K562 (cell line): ENCODE measurements around the gene OR51E2. TPM values are rescaled to one million over a fixed set of nuclear protein-coding genes. Genes with fewer than 3 reads are reported as not detected.

Experiments
- ATAC-seq: fragments of 200-7000 bp; cut with Tn5 transposase; 3 replicates; pipeline ENCODE4 v1.9.1; 2020; ENCODE audit warnings: moderate library complexity
- BruUV-seq: library from RNA; stranded (reverse); fragments of 400-500 nt; replicated peaks from 2 replicates; lab custom pipeline; 2021; lab: Mats Ljungman, UMichigan
- CTCF ChIA-PET: fragments of 300-600 bp; formaldehyde crosslinking; extraction: SDS; loops from one replicate; lab custom pipeline; 2021; ENCODE audit warnings: low intra/inter-chr PET ratio; lab: Yijun Ruan, JAX
- POLR2A ChIA-PET: fragments of 300-600, 350-650 bp; sonication (Branson Sonifier 250); formaldehyde crosslinking; extraction: SDS; loops from one replicate; lab custom pipeline; 2021; ENCODE audit warnings: antibody characterized with exemption, inconsistent platforms; lab: Yijun Ruan, JAX
- DNase-seq, 4 experiments: peaks; one replicate each; pipeline versions ENCODE4 v3.0.0 to v3.0.0-alpha.2; 2011 to 2018; ENCODE audit warnings: low spot score in 3 of 4, mixed read lengths in 3 of 4; ENCODE audit errors: extremely low read depth in 1 of 4
- FAIRE-seq: peaks from 2 replicates; lab custom pipeline; 2011; peaks lifted over from hg19 to GRCh38; lab: Jason Lieb, UNC
- H2AFZ ChIP-seq: 2 replicates; pipeline ENCODE4 v1.6.0; 2011; ENCODE audit warnings: low read depth, low read length, control low read depth, inconsistent platforms
- H3K27ac ChIP-seq: fragments of 200-600 bp; 3 replicates; pipeline ENCODE4 v1.8.0; 2011; ENCODE audit warnings: low read depth, mild to moderate bottlenecking, control low read depth, inconsistent platforms, low read length, moderate library complexity, mixed read lengths; ENCODE audit errors: extremely low read depth
- H3K27me3 ChIP-seq, 2 experiments: fragments of 300-600 bp in 1 of 2; 2 replicates in 1 of 2; 3 replicates in 1 of 2; pipeline versions ENCODE4 v1.6.0 to v1.8.0; 2011; ENCODE audit warnings: inconsistent platforms in 2 of 2, low read length in 2 of 2, mild to moderate bottlenecking in 1 of 2, mixed read lengths in 1 of 2, moderate library complexity in 1 of 2; ENCODE audit not compliant: control insufficient read depth in 2 of 2, insufficient read depth in 2 of 2
- H3K36me3 ChIP-seq: fragments of 300-600 bp; 3 replicates; pipeline ENCODE4 v1.8.0; 2011; ENCODE audit warnings: mild to moderate bottlenecking, low read length, inconsistent platforms; ENCODE audit not compliant: control insufficient read depth, insufficient read depth
- H3K4me1 ChIP-seq, 2 experiments: fragments of 200-600 bp in 1 of 2; replicated peaks in 1 of 2; 2 replicates in 1 of 2; 3 replicates in 1 of 2; pipeline versions ENCODE4 v1.5.1 to v1.8.0; 2011; ENCODE audit warnings: inconsistent platforms in 2 of 2, low read length in 2 of 2, mild to moderate bottlenecking in 1 of 2, mixed read lengths in 1 of 2, moderate library complexity in 1 of 2; ENCODE audit not compliant: control insufficient read depth in 2 of 2, insufficient read depth in 2 of 2
- H3K4me2 ChIP-seq: 2 replicates; pipeline ENCODE4 v1.6.1; 2011; ENCODE audit warnings: low read length, control low read depth, inconsistent platforms, mixed read lengths; ENCODE audit not compliant: insufficient read depth
- H3K4me3 ChIP-seq: fragments of 200-600 bp; sonication (generic), shearing (Covaris generic); 2 replicates; pipeline ENCODE4 v1.5.1; 2016; ENCODE audit warnings: control low read depth, inconsistent platforms
- H3K79me2 ChIP-seq: fragments of 200-600 bp; 3 replicates; pipeline ENCODE4 v1.8.0; 2011; ENCODE audit warnings: low read length, inconsistent platforms; ENCODE audit not compliant: control insufficient read depth, insufficient read depth
- H3K9ac ChIP-seq, 2 experiments: 2 replicates each; pipeline versions ENCODE4 v1.6.0 to v1.6.1; 2011; ENCODE audit warnings: low read depth in 2 of 2, low read length in 2 of 2, control low read depth in 1 of 2, inconsistent platforms in 1 of 2, mild to moderate bottlenecking in 1 of 2, mixed read lengths in 1 of 2; ENCODE audit not compliant: insufficient read depth in 1 of 2
- H3K9me1 ChIP-seq: one replicate; pipeline ENCODE4 v1.6.0; 2011; ENCODE audit warnings: inconsistent platforms, mild to moderate bottlenecking, low read length, moderate library complexity; ENCODE audit not compliant: control insufficient read depth, insufficient read depth
- H3K9me3 ChIP-seq: replicated peaks from 2 replicates; pipeline ENCODE4 v1.5.1; 2011; ENCODE audit warnings: low read depth, low read length, inconsistent platforms; ENCODE audit not compliant: control insufficient read depth, insufficient read depth
- H4K20me1 ChIP-seq: replicated peaks from 2 replicates; pipeline ENCODE4 v1.6.1; 2011; ENCODE audit warnings: low read length, inconsistent platforms, mixed read lengths; ENCODE audit not compliant: control insufficient read depth, insufficient read depth
- BMI1 ChIP-seq: fragments of 150-350 bp; IDR thresholded peaks from 2 replicates; pipeline ENCODE4 v1.6.1; 2014; ENCODE audit warnings: low read length
- CAMTA2 ChIP-seq: fragments of 250-450 bp; sonication (Bioruptor Pico); conservative IDR thresholded peaks from 2 replicates; pipeline ENCODE4 v1.5.1; 2022
- NFIC ChIP-seq: fragments of 450-650 bp; IDR thresholded peaks from 2 replicates; pipeline ENCODE4 v1.6.1; 2017; ENCODE audit warnings: mild to moderate bottlenecking, inconsistent platforms
- NFIX ChIP-seq: fragments of 250-450 bp; sonication (Bioruptor Pico); IDR thresholded peaks from 2 replicates; pipeline ENCODE4 v1.4.0; 2020; ENCODE audit warnings: low read depth, mild to moderate bottlenecking, moderate library complexity
- PATZ1 ChIP-seq: fragments of 250-450 bp; sonication (Bioruptor Pico); IDR thresholded peaks from 2 replicates; pipeline ENCODE4 v1.5.0; 2020; ENCODE audit warnings: mild to moderate bottlenecking, borderline replicate concordance
- SRSF9 ChIP-seq: fragments of 200-400 bp; formaldehyde crosslinking; IDR thresholded peaks from 2 replicates; pipeline ENCODE4 v1.6.1; 2017; ENCODE audit warnings: low read depth, low read length, borderline replicate concordance
- ZFP30 ChIP-seq: fragments of 250-450 bp; sonication (Bioruptor Pico); IDR thresholded peaks from 2 replicates; pipeline ENCODE4 v1.8.0; 2022; ENCODE audit warnings: moderate library complexity, mild to moderate bottlenecking, inconsistent platforms, borderline replicate concordance
- ZNF274 ChIP-seq: IDR thresholded peaks from 2 replicates; pipeline ENCODE4 v1.6.1; 2011; ENCODE audit warnings: low read depth, mild to moderate bottlenecking, low read length, moderate library complexity, borderline replicate concordance
- ZNF311 ChIP-seq: fragments of 250-450 bp; sonication (Bioruptor Pico); IDR thresholded peaks from 2 replicates; pipeline ENCODE4 v1.4.0; 2020; ENCODE audit warnings: mild to moderate bottlenecking, moderate library complexity
- ZNF41 ChIP-seq: fragments of 250-450 bp; sonication (Bioruptor Pico); conservative IDR thresholded peaks from 2 replicates; pipeline ENCODE4 v1.4.0; 2020; ENCODE audit warnings: mild to moderate bottlenecking
- ZNF77 ChIP-seq: fragments of 250-450 bp; sonication (Bioruptor Pico); IDR thresholded peaks from 2 replicates; pipeline ENCODE4 v1.5.0; 2020
- WGBS: fragments of 100-300 bp; shearing (Covaris generic); methylation state at CpG from one replicate; pipeline ENCODE4 v1.1.6; 2016; ENCODE audit warnings: low coverage, mixed read lengths; ENCODE audit not compliant: insufficient coverage; ENCODE audit errors: missing lambda C conversion rate; 5-methylcytosine and 5-hydroxymethylcytosine counted together
- in situ Hi-C: fragments of 300-500 bp; cut with MboI; formaldehyde crosslinking; loops from 4 replicates; pipeline ENCODE4 v1.15.0; 2018; ENCODE audit warnings: inconsistent platforms, mixed read lengths
- intact Hi-C: fragments of 100-400 bp; cut with micrococcal nuclease; formaldehyde crosslinking; loops from 2 replicates; pipeline ENCODE4 v1.14.2; 2022
- polyA plus RNA-seq, 8 experiments: library from polyadenylated mRNA; depleted of rRNA in 4 of 8; stranded (reverse) in 5 of 8; unstranded in 3 of 8; fragments of >200 nt; fragmentation: Nextera tagmentation in 2 of 8; fragmentation: Illumina TruSeq in 1 of 8; extraction: Ambion mirVana in 2 of 8; extraction: Trizol in 1 of 8; gene quantifications; 2 replicates each; pipeline versions ENCODE4 v1.2.1 to v1.2.3, GENCODE V29; 2011 to 2014; ENCODE audit warnings: inconsistent platforms in 1 of 8, missing spikeins in 1 of 8
- total RNA-seq, 7 experiments: library from RNA; depleted of rRNA in 6 of 7; stranded (reverse); fragments of >200 nt in 6 of 7; fragmentation: Illumina TruSeq in 2 of 7; extraction: Trizol in 2 of 7; gene quantifications; 2 replicates each; pipeline versions ENCODE4 v1.2.1 to v1.2.3, GENCODE V29; 2011 to 2021; ENCODE audit warnings: low replicate concordance in 1 of 7
- TF ChIP-seq, protein P1 (sequence below): fragments of 250-450 bp; sonication (Bioruptor Pico); IDR thresholded peaks from 2 replicates; pipeline ENCODE4 v1.8.0; 2021; ENCODE audit warnings: mild to moderate bottlenecking, moderate library complexity

The OR51E2 gene
- total and polyA plus RNA-seq, 9 of the 15 experiments (the other 6 are each of a cell fraction or from before 2014, with no cell fraction given), result not detected

- FAIRE-seq (no peak), DNase-seq (no peak), ATAC-seq (no peak)
- no peak overlapping the region for H3K4me2 ChIP-seq
- no peaks in the 10 kb centered on the region for H4K20me1 ChIP-seq
- in situ Hi-C loops, result no loop called here
- no peak overlapping the region for H2AFZ ChIP-seq
- no peaks in the 10 kb centered on the region for H3K9me3 ChIP-seq
- intact Hi-C loops, result no loop called here
- 0% methylated on average over 3 of the region's 3 CpGs for WGBS
- H3K27ac ChIP-seq, result no peak overlapping the region
- no TSS peak for BruUV-seq
- TF ChIP-seq BMI1 (no peak), NFIX (CRISPR knock-in tag) (peak; percentile 57; the same call in 1 of the 2 replicates), NFIC (peak; percentile 85)
- H3K27me3 ChIP-seq, result peaks cover 11 to 16% of the 10 kb centered on the region in 2 experiments; a peak in 4 of 5 replicates
- H3K36me3 ChIP-seq, result no peaks in the 10 kb centered on the region
- H3K4me3 ChIP-seq, result no peak overlapping the region
- no peaks in the 10 kb centered on the region for H3K9me1 ChIP-seq
- no peaks in the 10 kb centered on the region for H3K4me1 ChIP-seq
- no peak overlapping the region for H3K9ac ChIP-seq
- CTCF ChIA-PET, result no interaction called here
- POLR2A ChIA-PET, result no interaction called here
- no peaks in the 10 kb centered on the region for H3K79me2 ChIP-seq
Measured at GRCh38 chr11:4680341-4680740, 17.3 kb downstream of the OR51E2 start.

- in situ Hi-C loops, result no loop called here
- intact Hi-C loops, result no loop called here
- ATAC-seq, result no peak
- H3K9me1 ChIP-seq, result no peaks in the 10 kb centered on the region
- H3K36me3 ChIP-seq, result no peaks in the 10 kb centered on the region
- ChIA-PET CTCF (no interaction called here), POLR2A (no interaction called here)
- H3K9ac ChIP-seq, result no peak overlapping the region
- no peaks in the 10 kb centered on the region for H4K20me1 ChIP-seq
- no peaks in the 10 kb centered on the region for H3K79me2 ChIP-seq
- FAIRE-seq, result no peak
- H2AFZ ChIP-seq, result no peak overlapping the region
- H3K4me2 ChIP-seq, result no peak overlapping the region
- H3K4me1 ChIP-seq, result no peaks in the 10 kb centered on the region
- H3K4me3 ChIP-seq, result no peak overlapping the region
- no peak overlapping the region for H3K27ac ChIP-seq
- H3K27me3 ChIP-seq, result peaks cover 10 to 13% of the 10 kb centered on the region in 2 experiments
- H3K9me3 ChIP-seq, result no peaks in the 10 kb centered on the region
- WGBS, result 0% methylated on average over 2 of the region's 2 CpGs
- no peak for DNase-seq
- BruUV-seq, result no TSS peak
- TF ChIP-seq PATZ1 (CRISPR knock-in tag), result no peak
- no peak for TF ChIP-seq CAMTA2
- TF ChIP-seq, protein P1, sequence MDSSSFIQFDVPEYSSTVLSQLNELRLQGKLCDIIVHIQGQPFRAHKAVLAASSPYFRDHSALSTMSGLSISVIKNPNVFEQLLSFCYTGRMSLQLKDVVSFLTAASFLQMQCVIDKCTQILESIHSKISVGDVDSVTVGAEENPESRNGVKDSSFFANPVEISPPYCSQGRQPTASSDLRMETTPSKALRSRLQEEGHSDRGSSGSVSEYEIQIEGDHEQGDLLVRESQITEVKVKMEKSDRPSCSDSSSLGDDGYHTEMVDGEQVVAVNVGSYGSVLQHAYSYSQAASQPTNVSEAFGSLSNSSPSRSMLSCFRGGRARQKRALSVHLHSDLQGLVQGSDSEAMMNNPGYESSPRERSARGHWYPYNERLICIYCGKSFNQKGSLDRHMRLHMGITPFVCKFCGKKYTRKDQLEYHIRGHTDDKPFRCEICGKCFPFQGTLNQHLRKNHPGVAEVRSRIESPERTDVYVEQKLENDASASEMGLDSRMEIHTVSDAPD, result no peak
- TF ChIP-seq ZNF274, result no peak
- no peak for TF ChIP-seq ZNF77 (CRISPR knock-in tag)
- TF ChIP-seq ZFP30 (CRISPR knock-in tag), result no peak
- no peak for TF ChIP-seq ZNF311 (CRISPR knock-in tag)
- TF ChIP-seq SRSF9, result no peak
- TF ChIP-seq ZNF41 (CRISPR knock-in tag), result no peak
Measured at GRCh38 chr11:4677948-4678347, 19.7 kb downstream of the OR51E2 start.
